ENCODE results near the gene MAGI2.

Gene MAGI2

DNA sequence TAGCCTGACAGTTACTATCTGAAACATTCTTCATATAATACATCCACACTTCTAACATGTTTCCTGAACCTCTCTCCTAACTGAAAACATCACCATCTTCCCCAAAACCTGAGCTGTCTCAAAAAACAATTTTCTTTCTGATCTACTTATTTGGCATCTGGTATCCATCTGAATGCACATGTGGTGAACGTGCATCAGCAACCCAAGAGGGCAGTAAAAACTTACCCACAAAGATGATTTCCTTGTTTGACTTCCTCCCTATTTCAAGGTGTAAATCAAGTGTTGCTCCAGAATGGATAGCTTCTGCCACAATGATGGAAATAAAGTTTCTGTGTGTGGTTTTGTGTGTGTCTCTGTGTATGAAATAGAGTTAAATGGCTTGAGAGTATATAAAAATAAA lies 500.4 kb downstream of the MAGI2 start:
- H3K4me1 ChIP-seq (ENCODE audit: control insufficient read depth, insufficient read depth, low read length), result no peaks in the 10 kb centered on the region
- H3K27me3 ChIP-seq (ENCODE audit: control insufficient read depth, insufficient read depth, low read length), result no peaks in the 10 kb centered on the region
- no peak overlapping the region for H3K27ac ChIP-seq (ENCODE audit: low read depth, low read length)
- H3K9me3 ChIP-seq (ENCODE audit: control insufficient read depth, insufficient read depth, low read depth, low read length), result 0 out of 2 replicates have a peak, but pooled peaks cover 1% of the 10 kb centered on the region
- H3K9ac ChIP-seq (ENCODE audit: low read length), result no peak overlapping the region
- H3K36me3 ChIP-seq (ENCODE audit: control insufficient read depth, insufficient read depth, low read length), result no peaks in the 10 kb centered on the region
- no peak overlapping the region for H3K4me3 ChIP-seq (ENCODE audit: low read depth, low read length)

- Histone ChIP-seq H3K4me3 (ENCODE audit: low read depth, low read length) (no peak overlapping the region), H3K27me3 (ENCODE audit: control insufficient read depth, insufficient read depth, low read length) (no peaks in the 10 kb centered on the region), H3K9me3 (ENCODE audit: control insufficient read depth, insufficient read depth, low read depth, low read length) (no peaks in the 10 kb centered on the region), H3K36me3 (ENCODE audit: control insufficient read depth, insufficient read depth, low read length) (no peaks in the 10 kb centered on the region), H3K27ac (ENCODE audit: low read depth, low read length) (no peak overlapping the region), H3K4me1 (ENCODE audit: control insufficient read depth, insufficient read depth, low read length) (no peaks in the 10 kb centered on the region), H3K9ac (ENCODE audit: low read length) (no peak overlapping the region)
Observed at GRCh38 chr7:78939669-78940068, 513.8 kb downstream of the MAGI2 start.

GRCh38 chr7:78924581-78924980 lies 528.9 kb downstream of the MAGI2 start:
- Histone ChIP-seq H3K9ac (ENCODE audit: low read length) (no peak overlapping the region), H3K27ac (ENCODE audit: low read depth, low read length) (no peak overlapping the region)

DNA sequence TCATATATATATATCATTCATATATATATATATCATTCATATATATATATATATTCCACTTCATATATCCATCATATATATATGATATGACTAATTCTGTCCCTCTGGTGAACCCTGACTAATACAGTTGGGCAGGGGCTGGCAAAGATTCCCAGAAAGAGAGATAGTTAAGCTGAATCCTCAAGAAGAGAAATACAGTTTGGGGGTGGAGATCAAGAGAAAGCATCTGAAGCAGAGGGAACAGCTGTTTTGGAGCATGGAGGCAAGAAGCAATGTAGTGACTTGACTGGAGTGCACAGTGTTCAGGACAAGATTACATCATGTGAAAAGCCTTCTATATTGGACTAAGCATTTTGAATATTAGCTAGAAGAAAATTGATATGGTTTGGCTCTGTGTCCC lies 540.7 kb downstream of the MAGI2 start:
- H3K9ac ChIP-seq (ENCODE audit: low read length), result no peak overlapping the region
- no peak overlapping the region for H3K27ac ChIP-seq (ENCODE audit: low read depth, low read length)
- H3K9me3 ChIP-seq (ENCODE audit: control insufficient read depth, insufficient read depth, low read depth, low read length), result no peaks in the 10 kb centered on the region
- no peaks in the 10 kb centered on the region for H3K36me3 ChIP-seq (ENCODE audit: control insufficient read depth, insufficient read depth, low read length)
- no peaks in the 10 kb centered on the region for H3K27me3 ChIP-seq (ENCODE audit: control insufficient read depth, insufficient read depth, low read length)
- no peak overlapping the region for H3K4me3 ChIP-seq (ENCODE audit: low read depth, low read length)
- H3K4me1 ChIP-seq (ENCODE audit: control insufficient read depth, insufficient read depth, low read length), result no peaks in the 10 kb centered on the region

More at GRCh38 chr7:78924581-78924980, 528.9 kb downstream of the MAGI2 start:
- no peaks in the 10 kb centered on the region for H3K27me3 ChIP-seq (ENCODE audit: control insufficient read depth, insufficient read depth, low read length)
- no peak overlapping the region for H3K4me3 ChIP-seq (ENCODE audit: low read depth, low read length)
- no peaks in the 10 kb centered on the region for H3K9me3 ChIP-seq (ENCODE audit: control insufficient read depth, insufficient read depth, low read depth, low read length)
- H3K4me1 ChIP-seq (ENCODE audit: control insufficient read depth, insufficient read depth, low read length), result no peaks in the 10 kb centered on the region
- H3K36me3 ChIP-seq (ENCODE audit: control insufficient read depth, insufficient read depth, low read length), result no peaks in the 10 kb centered on the region

DNA sequence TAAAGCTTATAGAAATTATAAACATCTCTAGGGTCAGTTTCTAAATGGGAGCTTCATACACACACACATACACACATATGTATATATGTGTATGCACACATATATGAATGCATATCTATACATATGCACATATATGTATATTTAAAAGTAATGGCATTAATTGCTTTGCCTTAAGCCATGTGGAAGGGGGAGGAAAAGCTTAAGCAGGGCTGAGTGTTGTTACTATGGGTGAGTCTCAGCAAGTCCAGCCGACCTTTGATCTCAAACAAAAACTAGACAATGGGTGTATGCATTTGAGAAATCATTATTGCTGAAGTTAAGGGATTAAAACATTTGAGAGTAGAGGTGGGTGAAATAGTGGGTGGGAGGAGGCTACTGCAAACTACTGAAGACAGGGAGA lies 546.7 kb downstream of the MAGI2 start:
- no peak overlapping the region for H3K4me3 ChIP-seq (ENCODE audit: low read depth, low read length)
- H3K27me3 ChIP-seq (ENCODE audit: control insufficient read depth, insufficient read depth, low read length), result no peaks in the 10 kb centered on the region
- no peak overlapping the region for H3K27ac ChIP-seq (ENCODE audit: low read depth, low read length)
- H3K9ac ChIP-seq (ENCODE audit: low read length), result no peak overlapping the region
- no peaks in the 10 kb centered on the region for H3K36me3 ChIP-seq (ENCODE audit: control insufficient read depth, insufficient read depth, low read length)
- H3K9me3 ChIP-seq (ENCODE audit: control insufficient read depth, insufficient read depth, low read depth, low read length), result no peaks in the 10 kb centered on the region
- 0 out of 2 replicates have a peak, but pooled peaks cover 4% of the 10 kb centered on the region for H3K4me1 ChIP-seq (ENCODE audit: control insufficient read depth, insufficient read depth, low read length)

- Histone ChIP-seq H3K4me1 (ENCODE audit: control insufficient read depth, insufficient read depth, low read length) (0 out of 2 replicates have a peak, but pooled peaks cover 4% of the 10 kb centered on the region), H3K27me3 (ENCODE audit: control insufficient read depth, insufficient read depth, low read length) (no peaks in the 10 kb centered on the region), H3K27ac (ENCODE audit: low read depth, low read length) (no peak overlapping the region), H3K4me3 (ENCODE audit: low read depth, low read length) (no peak overlapping the region), H3K9me3 (ENCODE audit: control insufficient read depth, insufficient read depth, low read depth, low read length) (no peaks in the 10 kb centered on the region), H3K9ac (ENCODE audit: low read length) (no peak overlapping the region), H3K36me3 (ENCODE audit: control insufficient read depth, insufficient read depth, low read length) (no peaks in the 10 kb centered on the region)
Observed at GRCh38 chr7:78905436-78905835, 548.0 kb downstream of the MAGI2 start.

DNA sequence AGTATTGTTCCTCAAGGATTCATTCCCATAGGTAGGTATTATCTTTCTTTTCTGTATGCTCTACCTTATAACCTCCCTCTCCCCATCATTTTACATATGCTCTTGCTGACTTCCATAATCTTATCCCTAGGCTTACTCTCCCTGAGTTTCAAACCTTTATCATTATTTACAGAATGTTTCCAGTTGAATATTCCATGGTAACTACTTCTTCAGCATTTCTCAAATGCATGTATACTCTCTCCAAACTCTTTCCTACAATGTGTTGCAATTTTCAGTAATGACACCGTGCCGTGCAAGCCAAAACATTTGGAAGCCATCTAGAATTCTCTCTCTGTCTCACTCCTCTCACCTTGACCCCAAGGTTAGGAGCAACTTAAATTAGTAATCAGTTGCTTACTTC lies 548.5 kb downstream of the MAGI2 start:
- Histone ChIP-seq H3K36me3 (ENCODE audit: control insufficient read depth, insufficient read depth, low read length) (no peaks in the 10 kb centered on the region), H3K4me3 (ENCODE audit: low read depth, low read length) (no peak overlapping the region), H3K9me3 (ENCODE audit: control insufficient read depth, insufficient read depth, low read depth, low read length) (no peaks in the 10 kb centered on the region), H3K27me3 (ENCODE audit: control insufficient read depth, insufficient read depth, low read length) (no peaks in the 10 kb centered on the region), H3K9ac (ENCODE audit: low read length) (no peak overlapping the region), H3K27ac (ENCODE audit: low read depth, low read length) (no peak overlapping the region), H3K4me1 (ENCODE audit: control insufficient read depth, insufficient read depth, low read length) (0 out of 2 replicates have a peak, but pooled peaks cover 4% of the 10 kb centered on the region)

DNA sequence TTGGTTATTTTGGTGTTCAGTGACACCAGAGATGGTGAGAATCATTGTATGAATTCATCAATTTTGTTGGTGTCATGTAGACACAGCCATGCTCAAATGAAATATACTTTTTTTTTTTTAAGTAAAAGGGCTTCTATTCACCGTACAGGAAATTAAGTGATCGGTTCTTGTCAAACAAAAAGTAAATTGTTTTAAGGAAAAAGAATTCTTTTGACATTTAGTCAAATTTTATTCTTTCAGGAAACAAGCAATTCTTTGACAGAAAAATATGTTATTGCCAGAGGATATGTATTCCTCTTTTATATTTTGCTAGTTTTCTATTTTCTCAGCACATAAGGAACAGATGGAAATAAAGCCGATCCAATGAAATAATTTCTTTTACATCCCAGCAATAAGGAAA lies 551.9 kb downstream of the MAGI2 start:
- Histone ChIP-seq H3K27ac (ENCODE audit: low read depth, low read length) (no peak overlapping the region), H3K4me1 (ENCODE audit: control insufficient read depth, insufficient read depth, low read length) (0 out of 2 replicates have a peak, but pooled peaks cover 4% of the 10 kb centered on the region), H3K9me3 (ENCODE audit: control insufficient read depth, insufficient read depth, low read depth, low read length) (no peaks in the 10 kb centered on the region), H3K27me3 (ENCODE audit: control insufficient read depth, insufficient read depth, low read length) (no peaks in the 10 kb centered on the region), H3K9ac (ENCODE audit: low read length) (no peak overlapping the region), H3K36me3 (ENCODE audit: control insufficient read depth, insufficient read depth, low read length) (no peaks in the 10 kb centered on the region), H3K4me3 (ENCODE audit: low read depth, low read length) (no peak overlapping the region)

DNA sequence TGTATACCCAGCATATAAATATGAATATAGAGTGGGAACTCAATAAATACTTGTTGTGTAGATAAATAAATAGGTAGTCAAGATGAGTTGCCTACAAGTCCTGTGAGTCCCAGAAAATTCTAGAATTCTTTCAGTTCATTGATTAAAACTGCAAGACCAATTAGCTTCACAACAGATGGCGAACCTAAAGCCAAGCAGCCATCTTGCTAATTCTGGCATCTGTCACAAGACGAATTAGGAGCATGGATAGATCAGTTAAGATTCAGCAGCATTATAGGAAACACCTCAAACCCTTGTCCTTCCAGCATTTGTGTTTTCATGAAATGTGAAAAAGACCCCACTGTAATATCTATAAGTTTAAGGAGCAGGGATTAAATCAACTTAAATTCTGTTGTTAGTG lies 552.7 kb downstream of the MAGI2 start:
- Histone ChIP-seq H3K27ac (ENCODE audit: low read depth, low read length) (no peak overlapping the region), H3K9me3 (ENCODE audit: control insufficient read depth, insufficient read depth, low read depth, low read length) (no peaks in the 10 kb centered on the region), H3K9ac (ENCODE audit: low read length) (no peak overlapping the region), H3K27me3 (ENCODE audit: control insufficient read depth, insufficient read depth, low read length) (no peaks in the 10 kb centered on the region), H3K36me3 (ENCODE audit: control insufficient read depth, insufficient read depth, low read length) (no peaks in the 10 kb centered on the region), H3K4me3 (ENCODE audit: low read depth, low read length) (no peak overlapping the region), H3K4me1 (ENCODE audit: control insufficient read depth, insufficient read depth, low read length) (0 out of 2 replicates have a peak, but pooled peaks cover 4% of the 10 kb centered on the region)

DNA sequence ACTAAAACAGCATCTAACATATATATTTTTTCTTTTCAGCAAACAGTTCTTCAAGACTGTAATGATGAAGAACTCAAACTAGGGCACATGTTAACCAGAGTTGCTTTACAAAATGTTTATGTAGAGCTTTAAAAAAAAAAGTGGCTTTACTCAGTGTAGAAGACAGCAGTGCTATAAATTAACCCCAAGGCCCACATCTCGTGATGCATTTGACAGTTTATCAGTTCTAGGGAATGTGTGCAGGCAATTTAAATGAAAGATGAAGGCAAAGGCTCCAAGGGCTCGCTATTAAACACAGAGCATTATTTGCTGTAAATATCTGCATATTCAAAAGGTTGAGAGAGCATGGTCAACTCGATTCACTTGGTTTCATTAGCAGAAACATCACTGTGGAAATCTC lies 558.1 kb downstream of the MAGI2 start:
- Histone ChIP-seq H3K4me3 (ENCODE audit: low read depth, low read length) (no peak overlapping the region), H3K4me1 (ENCODE audit: control insufficient read depth, insufficient read depth, low read length) (no peaks in the 10 kb centered on the region), H3K36me3 (ENCODE audit: control insufficient read depth, insufficient read depth, low read length) (no peaks in the 10 kb centered on the region), H3K27me3 (ENCODE audit: control insufficient read depth, insufficient read depth, low read length) (no peaks in the 10 kb centered on the region), H3K9me3 (ENCODE audit: control insufficient read depth, insufficient read depth, low read depth, low read length) (no peaks in the 10 kb centered on the region), H3K27ac (ENCODE audit: low read depth, low read length) (no peak overlapping the region), H3K9ac (ENCODE audit: low read length) (no peak overlapping the region)

DNA sequence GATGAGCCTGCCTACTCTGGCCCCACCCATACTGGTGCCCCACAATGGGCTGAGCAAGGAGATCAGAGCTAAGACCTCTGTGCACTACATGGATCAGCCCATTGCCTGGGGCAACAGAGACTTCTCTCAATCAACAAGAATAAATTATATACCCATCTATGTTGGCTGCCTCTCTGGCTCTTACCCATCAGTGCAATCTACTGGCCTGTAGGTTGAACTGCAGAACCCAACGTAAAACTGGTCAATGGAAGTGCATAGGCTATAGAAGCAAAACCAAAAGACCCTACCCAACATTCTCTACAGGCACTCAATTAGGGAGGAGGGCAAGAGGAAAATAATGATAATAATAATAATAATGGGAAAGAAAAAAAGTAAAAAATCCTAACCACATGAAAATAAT lies 574.3 kb downstream of the MAGI2 start:
- Histone ChIP-seq H3K4me1 (ENCODE audit: control insufficient read depth, insufficient read depth, low read length) (no peaks in the 10 kb centered on the region), H3K9me3 (ENCODE audit: control insufficient read depth, insufficient read depth, low read depth, low read length) (0 out of 2 replicates have a peak, but pooled peaks cover 3% of the 10 kb centered on the region), H3K9ac (ENCODE audit: low read length) (no peak overlapping the region), H3K27ac (ENCODE audit: low read depth, low read length) (no peak overlapping the region), H3K36me3 (ENCODE audit: control insufficient read depth, insufficient read depth, low read length) (no peaks in the 10 kb centered on the region), H3K4me3 (ENCODE audit: low read depth, low read length) (no peak overlapping the region), H3K27me3 (ENCODE audit: control insufficient read depth, insufficient read depth, low read length) (no peaks in the 10 kb centered on the region)

DNA sequence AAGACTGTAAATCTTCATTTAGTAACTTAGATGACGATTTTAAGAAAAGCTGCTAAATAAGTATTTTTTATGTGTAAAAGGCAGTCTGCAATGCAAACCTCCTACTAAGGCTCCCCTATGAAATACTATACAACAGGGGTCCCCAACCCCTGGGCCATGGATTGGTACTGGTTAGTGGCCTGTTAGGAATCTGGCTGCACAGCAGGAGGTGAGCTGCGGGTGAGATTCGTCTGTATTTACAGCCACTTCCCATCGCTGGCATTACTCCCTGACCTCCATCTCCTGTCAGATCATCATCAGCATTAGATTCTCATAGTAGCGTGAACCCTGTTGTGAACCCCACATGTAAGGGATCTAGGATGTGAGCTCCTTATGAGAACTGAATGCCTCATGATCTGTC lies 580.4 kb downstream of the MAGI2 start:
- Histone ChIP-seq H3K27me3 (ENCODE audit: control insufficient read depth, insufficient read depth, low read length) (no peaks in the 10 kb centered on the region), H3K9me3 (ENCODE audit: control insufficient read depth, insufficient read depth, low read depth, low read length) (0 out of 2 replicates have a peak, but pooled peaks cover 3% of the 10 kb centered on the region), H3K4me1 (ENCODE audit: control insufficient read depth, insufficient read depth, low read length) (peaks cover 4% of the 10 kb centered on the region; the same call in 1 of the 2 replicates), H3K27ac (ENCODE audit: low read depth, low read length) (no peak overlapping the region), H3K9ac (ENCODE audit: low read length) (no peak overlapping the region), H3K36me3 (ENCODE audit: control insufficient read depth, insufficient read depth, low read length) (no peaks in the 10 kb centered on the region), H3K4me3 (ENCODE audit: low read depth, low read length) (no peak overlapping the region)

All from HUES6 (cell line).